ENCODE results near the gene CCL22.

Gene CCL22

DNA sequence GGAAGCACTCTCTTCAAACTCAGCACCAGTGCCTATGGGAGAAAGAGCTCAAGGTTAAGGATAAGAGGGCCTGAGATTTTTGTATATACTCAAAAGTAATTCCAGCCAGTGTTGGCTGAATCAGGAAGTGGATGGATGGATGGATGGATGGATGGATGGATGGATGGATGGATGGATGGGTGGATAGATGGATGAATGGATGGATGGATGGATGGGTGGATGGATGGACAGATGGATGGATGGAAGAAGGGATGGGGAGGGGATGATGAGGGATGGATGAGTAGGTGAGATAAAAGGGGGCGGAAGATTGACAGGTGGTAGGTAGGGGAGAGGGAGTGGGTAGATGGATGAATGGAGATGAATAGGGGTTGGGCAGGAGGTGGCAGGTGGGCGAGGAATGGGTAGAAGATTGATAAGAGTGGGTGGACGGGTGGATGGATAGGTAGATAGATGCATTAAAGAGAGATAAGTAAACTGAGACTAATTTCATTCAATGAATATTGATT lies 17.8 kb downstream of the CCL22 start:
- no peak for DNase-seq (ENCODE audit: low read depth in 2 of 2)

DNA sequence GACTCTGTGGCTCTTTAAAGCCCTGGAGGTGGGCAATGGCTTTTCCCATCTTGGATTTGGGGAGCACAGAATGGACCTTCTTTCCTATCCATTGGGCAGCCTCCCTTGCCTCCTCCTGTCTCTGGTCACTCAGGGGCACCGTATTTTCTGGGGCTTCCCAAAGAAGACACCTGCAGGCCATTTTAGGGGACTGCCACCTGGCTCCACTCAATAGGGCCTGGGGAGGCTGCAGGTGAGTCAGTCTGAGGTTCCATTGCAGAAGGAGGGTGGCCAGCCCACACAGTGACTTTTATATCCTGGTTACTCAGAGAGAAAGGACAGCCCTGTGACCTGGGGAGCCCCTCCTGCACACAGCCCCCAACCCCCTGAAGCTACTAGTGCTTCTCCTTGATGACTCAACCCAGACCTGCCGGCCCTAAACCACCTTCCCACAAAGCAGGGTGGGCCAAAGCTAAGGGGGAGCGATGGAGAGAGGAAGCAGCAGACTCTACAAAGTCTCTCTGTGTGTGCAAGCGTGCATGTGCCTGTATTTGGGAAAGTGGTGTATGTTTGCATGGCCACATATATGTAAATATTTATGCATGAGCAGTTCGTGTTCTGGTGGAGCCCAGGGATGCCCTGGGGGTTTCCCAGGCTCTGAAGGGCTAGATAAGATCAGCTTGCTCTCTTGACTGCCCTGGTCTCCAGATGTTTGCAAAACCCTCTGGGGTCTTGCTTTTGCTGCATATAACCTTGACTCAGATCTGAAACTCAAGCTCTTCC lies 18.7 kb downstream of the CCL22 start:
- DNase-seq (ENCODE audit: low read depth in 2 of 2), result peak in 1 of 2 donors; percentile 3

DNA sequence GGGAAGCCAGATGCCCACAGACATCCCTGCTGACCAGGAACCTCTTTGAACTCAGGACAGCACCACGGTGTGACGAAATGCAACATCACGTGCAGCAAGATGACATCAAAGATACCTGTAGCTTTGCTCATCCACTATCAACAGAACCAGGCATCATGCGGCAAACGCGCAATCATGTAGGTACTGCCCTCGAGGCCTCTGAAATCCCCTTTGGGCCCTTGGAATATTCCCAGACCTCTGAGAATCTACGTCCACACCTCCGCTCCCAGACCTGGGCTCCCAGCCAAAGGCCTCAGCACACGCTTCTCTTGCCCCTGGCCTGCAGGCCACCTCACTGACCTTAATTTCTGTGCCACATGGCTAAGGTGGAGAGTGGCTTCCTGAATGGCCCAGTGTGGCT lies 21.0 kb downstream of the CCL22 start:
- no peak for DNase-seq (ENCODE audit: low read depth in 2 of 2)

DNA sequence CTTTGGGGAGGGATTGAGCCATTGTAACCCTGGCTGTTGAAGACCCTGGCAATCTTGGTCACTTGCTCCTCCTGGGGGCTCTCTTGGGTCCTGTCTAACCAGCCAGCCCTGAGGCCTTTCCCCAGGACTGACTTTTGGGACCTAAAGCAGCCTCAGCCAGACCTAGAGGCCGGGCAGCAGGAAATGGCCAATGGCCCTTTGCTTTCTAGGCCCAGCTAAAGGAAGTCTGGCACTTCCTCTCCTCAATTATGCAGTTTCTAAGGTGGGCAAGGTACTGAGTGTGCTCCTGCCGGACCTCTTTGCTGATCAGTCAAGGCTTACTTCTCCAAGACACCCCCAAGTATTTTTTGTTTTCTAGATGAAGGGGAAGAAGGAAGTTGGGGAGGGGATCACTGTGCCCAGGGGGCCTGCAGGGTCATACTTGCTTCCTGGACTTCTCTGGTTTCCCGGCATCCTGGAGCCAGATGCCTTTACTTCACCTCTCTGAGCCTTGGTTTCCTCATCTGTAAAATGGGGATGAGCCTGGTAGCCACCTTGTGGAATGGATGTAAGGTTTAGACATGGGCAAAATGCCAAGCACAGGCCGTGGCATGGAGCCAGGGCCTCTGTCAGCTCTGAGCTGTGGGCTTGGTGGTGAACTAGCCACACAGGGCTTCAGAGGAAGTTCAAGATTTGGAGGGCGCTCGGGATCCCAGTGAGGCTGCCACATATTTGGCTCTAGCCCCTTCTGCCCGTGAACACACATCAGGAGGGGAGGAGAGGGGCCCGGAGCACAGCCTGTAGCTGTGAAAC lies 22.3 kb downstream of the CCL22 start:
- no peak for DNase-seq (ENCODE audit: low read depth in 2 of 2)

DNA sequence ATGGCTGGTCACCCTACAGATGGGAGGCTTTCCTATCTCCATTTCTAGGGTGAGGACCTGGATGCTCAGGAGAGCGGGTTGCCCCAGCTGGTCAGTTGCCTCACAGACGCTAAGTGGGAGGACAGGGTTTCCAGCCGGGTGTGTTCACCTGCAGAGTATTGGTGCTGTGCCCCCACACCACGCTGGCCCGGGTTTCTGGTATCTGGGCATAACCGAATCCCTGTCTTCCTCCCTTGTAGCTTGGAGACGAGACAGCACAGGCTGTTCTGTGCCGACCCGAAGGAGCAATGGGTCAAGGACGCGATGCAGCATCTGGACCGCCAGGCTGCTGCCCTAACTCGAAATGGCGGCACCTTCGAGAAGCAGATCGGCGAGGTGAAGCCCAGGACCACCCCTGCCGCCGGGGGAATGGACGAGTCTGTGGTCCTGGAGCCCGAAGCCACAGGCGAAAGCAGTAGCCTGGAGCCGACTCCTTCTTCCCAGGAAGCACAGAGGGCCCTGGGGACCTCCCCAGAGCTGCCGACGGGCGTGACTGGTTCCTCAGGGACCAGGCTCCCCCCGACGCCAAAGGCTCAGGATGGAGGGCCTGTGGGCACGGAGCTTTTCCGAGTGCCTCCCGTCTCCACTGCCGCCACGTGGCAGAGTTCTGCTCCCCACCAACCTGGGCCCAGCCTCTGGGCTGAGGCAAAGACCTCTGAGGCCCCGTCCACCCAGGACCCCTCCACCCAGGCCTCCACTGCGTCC lies 23.4 kb downstream of the CCL22 start:
- DNase-seq (ENCODE audit: low read depth in 2 of 2), result no peak

DNA sequence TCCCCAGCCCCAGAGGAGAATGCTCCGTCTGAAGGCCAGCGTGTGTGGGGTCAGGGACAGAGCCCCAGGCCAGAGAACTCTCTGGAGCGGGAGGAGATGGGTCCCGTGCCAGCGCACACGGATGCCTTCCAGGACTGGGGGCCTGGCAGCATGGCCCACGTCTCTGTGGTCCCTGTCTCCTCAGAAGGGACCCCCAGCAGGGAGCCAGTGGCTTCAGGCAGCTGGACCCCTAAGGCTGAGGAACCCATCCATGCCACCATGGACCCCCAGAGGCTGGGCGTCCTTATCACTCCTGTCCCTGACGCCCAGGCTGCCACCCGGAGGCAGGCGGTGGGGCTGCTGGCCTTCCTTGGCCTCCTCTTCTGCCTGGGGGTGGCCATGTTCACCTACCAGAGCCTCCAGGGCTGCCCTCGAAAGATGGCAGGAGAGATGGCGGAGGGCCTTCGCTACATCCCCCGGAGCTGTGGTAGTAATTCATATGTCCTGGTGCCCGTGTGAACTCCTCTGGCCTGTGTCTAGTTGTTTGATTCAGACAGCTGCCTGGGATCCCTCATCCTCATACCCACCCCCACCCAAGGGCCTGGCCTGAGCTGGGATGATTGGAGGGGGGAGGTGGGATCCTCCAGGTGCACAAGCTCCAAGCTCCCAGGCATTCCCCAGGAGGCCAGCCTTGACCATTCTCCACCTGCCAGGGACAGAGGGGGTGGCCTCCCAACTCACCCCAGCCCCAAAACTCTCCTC lies 24.1 kb downstream of the CCL22 start:
- no peak for DNase-seq (ENCODE audit: low read depth in 2 of 2)

DNA sequence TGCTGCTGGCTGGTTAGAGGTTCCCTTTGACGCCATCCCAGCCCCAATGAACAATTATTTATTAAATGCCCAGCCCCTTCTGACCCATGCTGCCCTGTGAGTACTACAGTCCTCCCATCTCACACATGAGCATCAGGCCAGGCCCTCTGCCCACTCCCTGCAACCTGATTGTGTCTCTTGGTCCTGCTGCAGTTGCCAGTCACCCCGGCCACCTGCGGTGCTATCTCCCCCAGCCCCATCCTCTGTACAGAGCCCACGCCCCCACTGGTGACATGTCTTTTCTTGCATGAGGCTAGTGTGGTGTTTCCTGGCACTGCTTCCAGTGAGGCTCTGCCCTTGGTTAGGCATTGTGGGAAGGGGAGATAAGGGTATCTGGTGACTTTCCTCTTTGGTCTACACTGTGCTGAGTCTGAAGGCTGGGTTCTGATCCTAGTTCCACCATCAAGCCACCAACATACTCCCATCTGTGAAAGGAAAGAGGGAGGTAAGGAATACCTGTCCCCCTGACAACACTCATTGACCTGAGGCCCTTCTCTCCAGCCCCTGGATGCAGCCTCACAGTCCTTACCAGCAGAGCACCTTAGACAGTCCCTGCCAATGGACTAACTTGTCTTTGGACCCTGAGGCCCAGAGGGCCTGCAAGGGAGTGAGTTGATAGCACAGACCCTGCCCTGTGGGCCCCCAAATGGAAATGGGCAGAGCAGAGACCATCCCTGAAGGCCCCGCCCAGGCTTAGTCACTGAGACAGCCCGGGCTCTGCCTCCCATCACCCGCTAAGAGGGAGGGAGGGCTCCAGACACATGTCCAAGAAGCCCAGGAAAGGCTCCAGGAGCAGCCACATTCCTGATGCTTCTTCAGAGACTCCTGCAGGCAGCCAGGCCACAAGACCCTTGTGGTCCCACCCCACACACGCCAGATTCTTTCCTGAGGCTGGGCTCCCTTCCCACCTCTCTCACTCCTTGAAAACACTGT lies 25.0 kb downstream of the CCL22 start:
- no peak for DNase-seq (ENCODE audit: low read depth in 2 of 2)

DNA sequence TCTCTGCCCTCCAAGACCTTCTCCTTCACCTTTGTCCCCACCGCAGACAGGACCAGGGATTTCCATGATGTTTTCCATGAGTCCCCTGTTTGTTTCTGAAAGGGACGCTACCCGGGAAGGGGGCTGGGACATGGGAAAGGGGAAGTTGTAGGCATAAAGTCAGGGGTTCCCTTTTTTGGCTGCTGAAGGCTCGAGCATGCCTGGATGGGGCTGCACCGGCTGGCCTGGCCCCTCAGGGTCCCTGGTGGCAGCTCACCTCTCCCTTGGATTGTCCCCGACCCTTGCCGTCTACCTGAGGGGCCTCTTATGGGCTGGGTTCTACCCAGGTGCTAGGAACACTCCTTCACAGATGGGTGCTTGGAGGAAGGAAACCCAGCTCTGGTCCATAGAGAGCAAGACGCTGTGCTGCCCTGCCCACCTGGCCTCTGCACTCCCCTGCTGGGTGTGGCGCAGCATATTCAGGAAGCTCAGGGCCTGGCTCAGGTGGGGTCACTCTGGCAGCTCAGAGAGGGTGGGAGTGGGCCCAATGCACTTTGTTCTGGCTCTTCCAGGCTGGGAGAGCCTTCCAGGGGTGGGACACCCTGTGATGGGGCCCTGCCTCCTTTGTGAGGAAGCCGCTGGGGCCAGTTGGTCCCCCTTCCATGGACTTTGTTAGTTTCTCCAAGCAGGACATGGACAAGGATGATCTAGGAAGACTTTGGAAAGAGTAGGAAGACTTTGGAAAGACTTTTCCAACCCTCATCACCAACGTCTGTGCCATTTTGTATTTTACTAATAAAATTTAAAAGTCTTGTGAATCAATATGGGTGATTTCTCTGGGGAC lies 25.9 kb downstream of the CCL22 start:
- no peak for DNase-seq (ENCODE audit: low read depth in 2 of 2)

DNA sequence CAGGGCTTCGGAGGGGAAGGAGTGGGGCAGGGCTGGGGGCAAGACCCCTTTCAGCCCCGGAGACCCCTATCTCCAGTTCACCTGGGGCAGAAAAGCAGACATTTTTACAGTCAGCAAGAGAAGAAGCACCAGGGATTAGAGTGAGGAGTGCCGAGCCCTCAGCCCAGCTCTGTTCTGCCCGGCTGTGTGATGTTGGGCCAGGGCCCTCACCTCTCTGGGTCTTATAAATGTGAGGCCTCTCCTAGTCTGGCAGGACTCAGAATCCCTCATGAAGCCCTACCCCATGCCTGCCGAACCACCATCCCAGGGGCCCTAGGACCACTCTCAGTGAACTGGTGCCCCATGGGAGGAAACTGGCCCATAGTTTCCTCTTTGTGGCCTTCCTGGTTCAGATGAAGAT lies 26.5 kb downstream of the CCL22 start:
- no peak for DNase-seq (ENCODE audit: low read depth in 2 of 2)

DNA sequence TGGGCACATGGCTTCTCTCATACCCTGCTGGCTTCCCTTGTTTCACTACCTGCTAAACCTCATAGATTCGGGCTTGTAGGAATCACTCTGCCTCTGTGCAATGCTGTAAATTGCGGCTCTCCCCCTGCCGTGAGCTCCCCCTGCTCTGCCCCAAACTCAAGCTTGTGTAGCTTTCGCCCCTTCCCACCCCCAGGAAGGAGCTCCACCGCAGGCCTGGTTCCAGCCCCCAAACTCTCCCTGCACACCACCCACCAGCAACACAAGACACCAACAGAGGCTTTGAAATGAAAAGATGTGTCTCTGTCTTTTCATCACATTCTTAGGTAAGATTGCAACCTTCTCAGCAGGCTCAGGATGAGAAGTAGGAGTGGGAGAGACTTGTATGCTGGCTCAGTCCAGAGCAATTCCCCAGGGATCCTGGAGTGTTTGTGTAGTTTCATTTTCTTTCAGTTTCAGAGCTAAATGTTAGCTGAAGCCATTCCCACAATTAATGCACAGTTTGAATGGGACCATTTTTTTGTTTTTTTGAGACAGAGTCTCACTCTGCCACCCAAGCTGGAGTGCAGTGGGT lies 27.9 kb downstream of the CCL22 start:
- DNase-seq (ENCODE audit: low read depth in 2 of 2), result no peak

DNA sequence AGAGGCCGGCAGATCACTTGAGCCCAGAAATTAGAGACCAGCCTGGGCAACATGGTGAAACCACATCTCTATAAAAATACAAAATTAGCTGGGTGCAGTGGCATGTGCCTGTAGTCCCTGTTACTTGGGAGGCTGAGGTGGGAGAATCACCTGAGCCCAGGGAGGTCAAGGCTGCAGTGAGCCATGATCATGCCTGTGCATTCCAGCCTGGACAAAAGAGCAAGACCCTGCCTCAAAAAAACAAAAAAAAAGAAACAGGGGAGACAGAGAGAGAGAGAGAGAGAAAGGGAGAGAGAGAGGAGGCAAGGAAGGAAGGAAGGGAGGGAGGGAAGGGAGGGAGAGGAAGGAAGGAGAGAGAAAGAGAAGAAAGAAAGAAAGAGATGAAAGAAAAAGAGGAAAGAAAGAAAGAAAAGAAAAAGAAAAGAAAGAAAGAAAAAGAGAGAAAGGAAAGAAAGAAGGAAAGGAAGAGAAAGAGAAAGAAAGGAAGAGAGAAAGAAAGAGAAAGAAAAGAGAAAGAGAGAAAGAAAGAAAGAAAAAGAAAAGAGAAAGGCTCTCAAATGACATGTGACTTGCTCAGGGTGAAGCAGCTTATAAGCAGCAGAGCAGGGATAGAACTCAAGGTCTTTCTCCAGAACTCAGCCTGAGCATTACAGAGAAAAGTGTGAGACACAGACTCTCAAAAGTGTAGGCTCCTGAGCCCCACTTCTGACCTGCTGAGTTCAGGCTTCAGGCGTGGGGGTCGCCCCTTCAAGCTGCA lies 29.2 kb downstream of the CCL22 start:
- no peak for DNase-seq (ENCODE audit: low read depth in 2 of 2)

DNA sequence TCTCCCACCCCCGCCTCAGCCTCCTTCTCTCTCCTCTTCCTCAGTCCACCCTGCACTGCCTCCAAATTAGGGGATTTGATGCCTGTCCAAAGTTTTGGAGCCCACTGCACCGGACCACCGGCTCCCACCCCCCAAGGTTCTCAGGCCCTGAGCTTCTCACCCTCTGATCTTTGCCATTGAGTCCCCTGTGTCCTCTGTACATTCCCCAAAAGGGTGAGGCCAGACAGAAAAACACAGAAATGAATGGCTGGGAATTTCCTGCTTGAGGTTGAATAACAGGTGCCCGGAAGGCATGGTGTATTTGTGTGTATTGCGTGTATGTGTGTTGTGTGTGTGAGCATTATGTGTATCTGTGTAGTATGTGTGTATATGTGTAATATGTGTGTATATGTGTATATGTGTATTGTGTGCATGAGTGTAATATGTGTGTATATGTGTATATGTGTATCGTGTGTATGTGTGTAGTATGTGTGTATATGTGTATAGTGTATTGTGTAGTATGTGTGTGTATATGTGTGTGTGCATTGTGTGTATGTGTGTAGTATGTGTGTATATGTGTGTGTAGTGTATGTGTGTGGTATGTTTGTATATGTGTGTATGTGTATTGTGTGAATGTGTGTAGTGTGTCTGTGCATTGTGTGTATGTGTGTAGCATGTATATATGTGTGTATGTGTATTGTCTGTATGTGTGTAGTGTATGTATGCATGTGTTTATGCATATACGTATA lies 29.9 kb downstream of the CCL22 start:
- no peak for DNase-seq (ENCODE audit: low read depth in 2 of 2)

DNA sequence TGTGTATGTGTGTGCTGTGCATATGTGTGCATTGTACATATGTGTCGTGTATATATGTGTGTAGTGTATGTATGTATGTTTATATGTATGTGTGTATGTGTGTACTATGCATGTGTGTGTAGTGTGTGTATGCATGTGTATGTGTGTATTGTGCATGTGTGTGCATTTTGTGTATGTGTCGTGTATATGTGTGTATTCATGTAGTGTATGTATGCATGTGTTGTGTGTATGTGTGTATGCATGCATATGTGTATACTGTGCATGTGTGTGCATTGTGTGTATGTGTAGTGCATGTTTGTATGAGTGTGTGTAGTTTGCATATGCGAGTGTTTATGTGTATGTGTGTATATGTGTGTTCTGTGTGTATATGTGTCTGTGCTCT lies 30.5 kb downstream of the CCL22 start:
- DNase-seq (ENCODE audit: low read depth in 2 of 2), result no peak

DNA sequence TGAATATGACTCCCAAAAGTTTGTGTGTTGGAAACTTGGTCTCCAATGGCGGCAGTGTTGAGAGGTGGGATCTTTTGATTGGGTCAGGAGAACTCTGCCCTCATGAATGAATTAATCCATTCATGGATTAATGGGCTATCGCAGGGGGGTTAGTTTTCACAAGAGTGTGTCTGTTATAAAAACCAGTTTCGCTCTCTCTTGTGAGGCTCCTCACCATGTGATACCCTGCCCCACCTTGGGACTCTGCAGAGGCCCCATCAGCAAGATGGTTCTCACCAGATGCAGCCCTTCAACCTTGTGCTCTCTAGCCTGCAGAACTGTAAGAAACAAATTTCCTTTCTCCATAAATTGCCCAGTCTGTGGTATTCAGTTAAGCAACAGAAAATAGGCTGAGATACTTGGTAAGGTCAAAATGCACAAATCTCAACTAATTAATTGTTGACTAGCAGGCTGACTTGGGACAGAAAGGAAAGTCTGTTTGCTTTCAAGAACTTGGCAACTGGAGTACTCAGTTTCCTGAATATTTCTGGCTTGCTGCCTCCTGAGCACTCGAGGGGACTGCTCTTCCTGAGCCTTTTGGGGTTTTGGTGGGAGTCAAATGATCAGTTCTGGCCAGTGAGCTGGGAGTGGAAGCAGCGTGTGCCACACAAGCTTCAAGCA lies 32.2 kb downstream of the CCL22 start:
- no peak for DNase-seq (ENCODE audit: low read depth in 2 of 2)

DNA sequence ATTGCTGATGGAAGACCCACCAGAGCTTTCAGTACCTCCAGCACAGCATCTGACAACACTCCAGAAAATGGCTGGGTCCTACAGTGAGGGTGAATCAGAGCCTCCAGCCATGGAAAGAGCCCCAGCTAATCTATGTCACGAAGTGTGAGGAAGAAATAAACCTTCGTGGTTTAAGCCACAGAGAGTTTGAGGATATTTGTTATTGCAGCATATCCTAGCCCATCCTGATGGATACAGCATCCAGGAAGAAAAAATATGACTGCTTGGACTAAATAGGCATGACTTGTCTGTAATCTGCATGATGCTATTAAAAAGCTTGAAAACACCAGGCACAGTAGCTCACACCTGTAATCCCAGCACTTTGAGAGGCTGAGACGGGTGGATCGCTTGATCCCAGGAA lies 32.7 kb downstream of the CCL22 start:
- DNase-seq (ENCODE audit: low read depth in 2 of 2), result no peak

DNA sequence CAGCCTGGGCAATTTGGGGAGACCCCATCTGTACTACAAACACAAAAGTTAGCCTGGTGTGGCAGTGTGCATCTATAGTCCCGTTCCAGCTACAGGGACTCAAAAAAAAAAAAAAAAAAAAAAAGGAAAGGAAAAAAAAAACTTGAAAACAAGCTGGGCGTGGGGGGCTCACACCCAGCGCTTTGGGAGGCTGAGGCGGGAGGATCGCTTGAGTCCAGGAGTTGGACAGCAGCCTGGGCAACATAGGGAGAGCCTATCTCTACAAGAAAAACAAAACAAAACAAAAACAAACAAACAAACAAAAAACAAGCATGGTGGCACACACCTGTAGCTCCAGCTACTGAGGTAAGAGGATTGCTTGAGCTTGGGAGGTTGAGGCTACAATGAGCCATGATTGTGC lies 33.1 kb downstream of the CCL22 start:
- DNase-seq (ENCODE audit: low read depth in 2 of 2), result no peak

DNA sequence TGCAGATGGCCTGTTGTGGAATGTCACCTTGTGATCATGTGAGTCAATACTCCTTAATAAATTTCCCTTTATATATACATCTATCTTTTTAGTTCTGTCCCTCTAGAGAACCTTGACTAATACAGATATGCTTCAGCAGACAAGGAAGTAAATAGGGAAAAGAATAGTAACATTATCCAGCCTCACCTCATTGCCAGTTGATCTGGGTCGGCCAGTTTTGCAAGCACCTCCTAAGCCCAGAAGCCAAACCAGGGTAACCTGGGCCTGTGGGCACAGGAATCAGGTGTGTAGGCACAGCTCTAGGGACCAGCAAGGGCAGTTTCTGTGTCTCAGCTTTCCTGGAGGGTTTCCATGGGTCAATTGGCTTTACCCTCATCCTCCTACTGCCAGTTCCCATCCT lies 34.1 kb downstream of the CCL22 start:
- no peak for DNase-seq (ENCODE audit: low read depth in 2 of 2)
